ENCODE results near the gene ZSCAN20. TPM values are rescaled to one million over a fixed set of nuclear protein-coding genes. Genes with fewer than 3 reads are reported as not detected.

Gene ZSCAN20
- total RNA-seq, 2 donors from 2014 or later = 5.0 to 5.4 TPM

DNA sequence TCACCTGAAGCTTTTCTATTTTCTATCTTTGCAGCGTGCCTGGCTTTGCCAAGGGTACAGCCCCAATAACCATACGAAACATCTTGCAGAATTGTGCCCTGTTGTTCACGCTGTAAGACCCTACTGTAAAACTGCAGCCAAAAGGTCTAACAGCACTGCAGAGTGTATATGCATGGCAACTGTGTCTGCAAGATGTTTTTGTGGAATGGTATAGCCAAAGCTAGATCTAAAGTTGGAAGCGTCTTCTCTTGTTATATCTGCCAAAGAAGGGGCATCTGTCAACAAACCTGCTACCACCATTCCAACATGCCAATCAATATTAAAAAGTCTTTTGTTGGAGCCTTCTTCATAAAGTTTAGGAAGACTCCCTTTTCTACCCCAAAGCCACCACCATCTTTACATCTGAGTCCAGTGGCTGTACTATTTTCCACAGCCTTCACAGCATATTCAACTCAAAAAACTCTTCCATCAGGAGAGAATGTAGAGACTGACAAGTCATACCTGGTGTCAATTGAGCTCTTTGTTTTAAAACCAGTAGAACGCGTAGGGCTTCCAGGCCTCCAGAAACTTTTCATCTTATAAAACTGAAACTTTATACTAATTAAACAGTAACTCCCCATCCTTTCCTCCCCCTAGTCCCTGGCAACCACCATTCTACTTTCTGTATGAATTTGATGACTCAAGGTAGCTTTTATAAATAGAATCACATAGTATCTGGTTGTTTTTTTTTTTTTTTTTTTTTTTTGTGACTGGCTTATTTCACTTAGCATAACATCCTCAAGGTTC, 40.0 kb downstream of the ZSCAN20 start:
- no peaks in the 10 kb centered on the region for H3K9me3 ChIP-seq
- TF ChIP-seq, protein P1, sequence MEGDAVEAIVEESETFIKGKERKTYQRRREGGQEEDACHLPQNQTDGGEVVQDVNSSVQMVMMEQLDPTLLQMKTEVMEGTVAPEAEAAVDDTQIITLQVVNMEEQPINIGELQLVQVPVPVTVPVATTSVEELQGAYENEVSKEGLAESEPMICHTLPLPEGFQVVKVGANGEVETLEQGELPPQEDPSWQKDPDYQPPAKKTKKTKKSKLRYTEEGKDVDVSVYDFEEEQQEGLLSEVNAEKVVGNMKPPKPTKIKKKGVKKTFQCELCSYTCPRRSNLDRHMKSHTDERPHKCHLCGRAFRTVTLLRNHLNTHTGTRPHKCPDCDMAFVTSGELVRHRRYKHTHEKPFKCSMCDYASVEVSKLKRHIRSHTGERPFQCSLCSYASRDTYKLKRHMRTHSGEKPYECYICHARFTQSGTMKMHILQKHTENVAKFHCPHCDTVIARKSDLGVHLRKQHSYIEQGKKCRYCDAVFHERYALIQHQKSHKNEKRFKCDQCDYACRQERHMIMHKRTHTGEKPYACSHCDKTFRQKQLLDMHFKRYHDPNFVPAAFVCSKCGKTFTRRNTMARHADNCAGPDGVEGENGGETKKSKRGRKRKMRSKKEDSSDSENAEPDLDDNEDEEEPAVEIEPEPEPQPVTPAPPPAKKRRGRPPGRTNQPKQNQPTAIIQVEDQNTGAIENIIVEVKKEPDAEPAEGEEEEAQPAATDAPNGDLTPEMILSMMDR (IDR thresholded peaks at IDR 0.05) = no peak
- H3K9ac ChIP-seq (ENCODE audit: low read depth in 2 of 2, low read length in 2 of 2) = no peak overlapping the region

GRCh38 chr1:33515112-33515511, 42.7 kb downstream of the ZSCAN20 start:
- Histone ChIP-seq H3K36me3 (no peaks in the 10 kb centered on the region), H3K9me3 (no peaks in the 10 kb centered on the region), H3K9ac (ENCODE audit: low read depth in 2 of 2, low read length in 2 of 2) (no peak overlapping the region), H3K4me3 (no peak overlapping the region), H3K4me1 (no peaks in the 10 kb centered on the region), H3K27me3 (no peaks in the 10 kb centered on the region), H3K27ac (no peak overlapping the region)
- intact Hi-C loops (cut with DNase I) = no loop called here
- DNase-seq = no peak
- TF ChIP-seq, protein P1 (IDR thresholded peaks at IDR 0.05) = no peak

More for the DNA sequence above, 40.0 kb downstream of the ZSCAN20 start:
- H3K27me3 ChIP-seq = no peaks in the 10 kb centered on the region
- H3K4me1 ChIP-seq = no peaks in the 10 kb centered on the region
- no peak overlapping the region for H3K4me3 ChIP-seq
- H3K27ac ChIP-seq = no peak overlapping the region
- no peak for DNase-seq
- intact Hi-C loops (cut with DNase I) = no loop called here
- no peaks in the 10 kb centered on the region for H3K36me3 ChIP-seq

- no peaks in the 10 kb centered on the region for H3K4me1 ChIP-seq
- no peak overlapping the region for H3K4me3 ChIP-seq
Measured at GRCh38 chr1:33515607-33516006, 43.2 kb downstream of the ZSCAN20 start.

DNA sequence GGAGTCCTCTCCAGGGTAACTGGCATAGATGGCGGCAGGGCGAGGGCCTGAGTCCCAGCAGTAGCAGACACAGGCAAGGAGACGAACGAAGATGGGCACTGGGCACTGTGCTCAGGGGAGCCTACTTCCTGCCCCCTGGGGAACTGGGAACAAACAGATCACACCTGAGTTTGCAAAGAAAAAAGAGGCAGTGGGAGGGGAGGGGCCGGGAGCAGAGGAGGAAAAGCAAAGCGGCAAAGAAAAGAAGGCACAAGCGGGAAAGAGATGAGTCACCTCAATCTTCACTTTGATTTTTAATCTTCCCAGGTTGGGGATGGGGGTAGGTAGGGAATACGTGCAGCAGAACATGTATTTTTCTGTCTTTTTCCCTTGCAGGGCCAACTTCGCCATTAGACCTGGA, 44.0 kb downstream of the ZSCAN20 start:
- TF ChIP-seq, protein P1 (IDR thresholded peaks at IDR 0.05) = no peak

More at GRCh38 chr1:33515607-33516006, 43.2 kb downstream of the ZSCAN20 start:
- DNase-seq = no peak
- Histone ChIP-seq H3K27me3 (no peaks in the 10 kb centered on the region), H3K9ac (ENCODE audit: low read depth in 2 of 2, low read length in 2 of 2) (no peak overlapping the region), H3K27ac (no peak overlapping the region), H3K9me3 (no peaks in the 10 kb centered on the region), H3K36me3 (no peaks in the 10 kb centered on the region)
- intact Hi-C loops (cut with DNase I) = no loop called here
- TF ChIP-seq, protein P1 (IDR thresholded peaks at IDR 0.05) = no peak

DNA sequence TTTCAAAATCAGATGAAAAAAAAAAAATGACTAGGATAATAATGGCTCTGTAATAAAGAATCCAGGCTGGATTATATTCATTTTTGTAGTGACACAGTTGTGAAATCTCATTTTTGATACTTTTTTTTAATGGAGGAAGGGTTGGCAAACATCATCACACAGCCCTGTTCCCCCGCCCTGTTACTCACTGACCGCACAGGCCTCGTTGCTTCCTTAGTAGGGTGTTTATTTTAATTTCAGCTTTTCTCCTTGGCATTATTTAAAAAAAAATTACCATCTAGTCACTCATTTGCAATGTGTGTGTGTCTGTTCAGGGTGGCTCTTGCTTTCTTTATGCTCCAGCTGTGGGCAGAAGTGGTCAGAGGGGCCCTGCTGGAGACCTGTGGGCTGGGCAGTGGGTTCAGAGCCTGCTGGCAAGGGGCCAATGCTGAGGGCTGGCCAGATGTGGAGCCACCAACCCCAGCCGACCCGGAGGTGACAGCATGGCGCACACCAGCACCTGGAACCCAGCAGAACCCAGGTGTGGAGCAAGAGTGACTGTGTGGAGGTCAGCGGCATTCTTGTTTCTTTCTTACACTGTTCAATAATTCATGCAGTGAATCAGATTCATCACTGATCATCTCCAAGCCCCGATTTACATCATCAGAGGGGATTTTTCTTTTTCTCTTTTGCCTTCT, 44.6 kb downstream of the ZSCAN20 start:
- Histone ChIP-seq H3K9ac (ENCODE audit: low read depth in 2 of 2, low read length in 2 of 2) (no peak overlapping the region), H3K36me3 (no peaks in the 10 kb centered on the region), H3K9me3 (no peaks in the 10 kb centered on the region), H3K27me3 (no peaks in the 10 kb centered on the region), H3K4me1 (no peaks in the 10 kb centered on the region), H3K4me3 (no peak overlapping the region), H3K27ac (no peak overlapping the region)
- intact Hi-C loops (cut with DNase I) = no loop called here
- TF ChIP-seq, protein P1 (IDR thresholded peaks at IDR 0.05) = no peak
- DNase-seq = no peak

More for the DNA sequence above, 44.0 kb downstream of the ZSCAN20 start:
- intact Hi-C loops (cut with DNase I) = no loop called here
- no peak overlapping the region for H3K4me3 ChIP-seq
- no peaks in the 10 kb centered on the region for H3K27me3 ChIP-seq
- no peaks in the 10 kb centered on the region for H3K9me3 ChIP-seq
- no peak for DNase-seq
- H3K4me1 ChIP-seq = no peaks in the 10 kb centered on the region
- H3K36me3 ChIP-seq = no peaks in the 10 kb centered on the region
- no peak overlapping the region for H3K27ac ChIP-seq
- no peak overlapping the region for H3K9ac ChIP-seq (ENCODE audit: low read depth in 2 of 2, low read length in 2 of 2)

Measured in colonic mucosa (tissue), 4 donors.